ENCODE data around the gene BLOC1S2. TPM values are rescaled to one million over a fixed set of nuclear protein-coding genes. Genes with fewer than 3 reads are reported as not detected.
A peak's percentile ranks its signal among the peaks of the same experiment; 100 is the strongest.

BLOC1S2 gene
- 56.7 and 72.6 TPM in 2 replicates for total RNA-seq (2014; rRNA removed; shearing (Covaris generic))
- 90.8 and 97.6 TPM in 2 replicates for polyA plus RNA-seq (2016; fragmentation: Nextera tagmentation; extraction: Ambion mirVana)

DNA sequence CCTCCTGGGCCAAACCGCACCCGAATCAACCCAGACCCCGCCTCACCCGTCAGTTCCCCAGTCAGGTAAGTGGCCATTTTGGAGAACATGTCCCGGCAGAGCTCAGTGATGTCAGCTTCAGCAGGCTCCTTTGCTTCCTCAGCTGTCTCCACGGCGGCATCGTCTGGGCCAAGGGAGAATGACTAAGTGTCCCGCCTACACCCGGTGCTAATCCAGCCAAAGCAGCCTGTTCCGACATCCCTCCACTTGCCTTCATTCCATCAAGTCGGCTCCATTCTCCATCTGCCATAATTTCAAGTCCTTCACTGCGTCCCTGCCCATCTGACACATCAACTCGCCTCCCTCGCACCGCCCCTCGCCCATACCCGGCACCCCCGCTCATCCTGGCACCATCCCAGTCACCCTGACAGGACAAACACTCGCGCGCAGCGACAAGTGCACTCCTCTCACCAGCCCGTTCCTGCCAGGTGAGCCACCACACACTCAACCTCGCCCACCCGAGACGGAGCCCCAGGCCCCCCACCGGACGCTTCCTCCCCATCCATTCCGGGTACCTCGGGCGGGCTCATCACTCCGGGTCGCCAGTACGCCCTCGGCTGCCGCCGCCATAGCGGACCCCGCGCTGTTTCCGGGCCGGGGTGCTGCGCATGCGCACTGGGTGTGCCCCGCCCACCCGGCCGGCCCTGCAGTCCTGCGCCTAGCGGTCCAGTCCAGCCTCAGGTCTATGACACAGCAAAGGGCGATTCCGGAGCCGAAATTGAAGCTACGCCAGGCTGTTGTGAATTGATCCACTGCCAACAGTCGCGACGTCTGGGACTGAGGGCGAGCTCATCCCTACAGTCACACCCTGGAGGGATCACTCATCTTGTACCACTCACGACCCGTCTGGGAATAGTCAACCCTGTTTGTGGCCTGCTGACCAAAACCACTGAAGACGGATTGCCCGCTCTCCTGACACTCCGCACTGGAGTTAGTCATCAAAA, at the start of gene BLOC1S2:
Gene BLOC1S2, minus strand, starts transcription at position 630 of the 983 bp plus-strand sequence. Its CDS starts 21 bp downstream, at position 609.
- in situ Hi-C loops (cut with MboI) = no loop called here
- H3F3A ChIP-seq (ENCODE audit: insufficient read depth) = peaks cover 23% of the 10 kb centered on the region
- peaks cover 31% of the 10 kb centered on the region for H3K4me1 ChIP-seq (ENCODE audit: insufficient read depth)
- H3K27ac ChIP-seq = peak within 1 kb of the TSS; percentile 96
- no peaks in the 10 kb centered on the region for H4K20me1 ChIP-seq (ENCODE audit: insufficient read depth)
- no peaks in the 10 kb centered on the region for H3K9me2 ChIP-seq (ENCODE audit: insufficient read depth)
- peaks cover 16% of the 10 kb centered on the region; the same call in 1 of the 2 replicates for H3K36me3 ChIP-seq (ENCODE audit: low read depth)
- H3K4me3 ChIP-seq = peak within 1 kb of the TSS; percentile 96
- no peaks in the 10 kb centered on the region for H3K9me3 ChIP-seq (ENCODE audit: low read depth)
- DNase-seq = peak; percentile 98
- WGBS, 2 experiments (ENCODE audit: low coverage in 1 of 2, low lambda C conversion rate in 2 of 2, missing lambda C conversion rate in 2 of 2) = 1 to 2% methylated on average over 42 to 63 of the region's 63 CpGs
- H3K27me3 ChIP-seq (replicated peaks; ENCODE audit: insufficient read depth) = no peaks in the 10 kb centered on the region
- peak within 1 kb of the TSS; percentile 87 for H3K4me2 ChIP-seq (ENCODE audit: unreplicated experiment)
- peak within 1 kb of the TSS; percentile 94 for H3K9ac ChIP-seq
- TF ChIP-seq EZH2phosphoT487 (IDR thresholded peaks at IDR 0.05; ENCODE audit: insufficient read depth, low read depth) (no peak), EZH2 (IDR thresholded peaks at IDR 0.05; ENCODE audit: insufficient read depth, poor library complexity, severe bottlenecking) (no peak)
- H2AFZ ChIP-seq = peak within 1 kb of the TSS; percentile 93
- H3K79me2 ChIP-seq (ENCODE audit: insufficient read depth) = peaks cover 45% of the 10 kb centered on the region

DNA sequence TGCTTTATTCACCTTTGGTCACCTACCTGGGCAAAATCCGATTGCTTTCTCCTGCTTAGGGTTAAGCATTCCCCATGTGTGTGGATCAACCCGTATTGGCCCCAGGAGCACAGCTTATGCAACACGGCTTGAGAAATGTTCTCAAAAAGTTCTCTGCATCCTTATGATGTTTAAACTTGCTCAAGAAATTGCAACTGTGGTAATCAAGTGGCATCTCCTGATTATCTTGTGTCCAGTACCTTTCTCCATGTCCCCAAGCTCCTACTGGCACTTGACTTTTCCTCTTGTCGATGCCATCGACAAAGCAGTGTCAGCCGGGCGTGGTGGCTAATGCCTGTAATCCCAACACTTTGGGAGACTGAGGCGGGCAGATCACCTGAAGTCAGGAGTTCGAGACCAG, 48.3 kb upstream of the BLOC1S2 start:
- Histone ChIP-seq H3K9ac (no peak overlapping the region), H2AFZ (no peak overlapping the region), H3K79me2 (ENCODE audit: insufficient read depth) (no peaks in the 10 kb centered on the region), H3K36me3 (ENCODE audit: low read depth) (no peaks in the 10 kb centered on the region), H3K4me2 (ENCODE audit: unreplicated experiment) (no peak overlapping the region), H3F3A (ENCODE audit: insufficient read depth) (no peaks in the 10 kb centered on the region), H3K4me3 (no peak overlapping the region), H4K20me1 (ENCODE audit: insufficient read depth) (no peaks in the 10 kb centered on the region), H3K9me3 (ENCODE audit: low read depth) (no peaks in the 10 kb centered on the region), H3K27me3 (replicated peaks; ENCODE audit: insufficient read depth) (peaks cover 40% of the 10 kb centered on the region), H3K27ac (no peak overlapping the region), H3K9me2 (ENCODE audit: insufficient read depth) (no peaks in the 10 kb centered on the region), H3K4me1 (ENCODE audit: insufficient read depth) (no peaks in the 10 kb centered on the region)
- TF ChIP-seq EZH2 (IDR thresholded peaks at IDR 0.05; ENCODE audit: insufficient read depth, poor library complexity, severe bottlenecking) (no peak), EZH2phosphoT487 (IDR thresholded peaks at IDR 0.05; ENCODE audit: insufficient read depth, low read depth) (no peak)
- 69 to 71% methylated on average over 9 of the region's 9 CpGs for whole genome bisulfite sequencing, 2 experiments (ENCODE audit: low coverage in 1 of 2, low lambda C conversion rate in 2 of 2, missing lambda C conversion rate in 2 of 2)
- no peak for DNase-seq
- in situ Hi-C loops (cut with MboI) = loop anchor here (25.0 kb wide), 1 partner anchor 553 kb away; no protein-coding TSS in a partner anchor

DNA sequence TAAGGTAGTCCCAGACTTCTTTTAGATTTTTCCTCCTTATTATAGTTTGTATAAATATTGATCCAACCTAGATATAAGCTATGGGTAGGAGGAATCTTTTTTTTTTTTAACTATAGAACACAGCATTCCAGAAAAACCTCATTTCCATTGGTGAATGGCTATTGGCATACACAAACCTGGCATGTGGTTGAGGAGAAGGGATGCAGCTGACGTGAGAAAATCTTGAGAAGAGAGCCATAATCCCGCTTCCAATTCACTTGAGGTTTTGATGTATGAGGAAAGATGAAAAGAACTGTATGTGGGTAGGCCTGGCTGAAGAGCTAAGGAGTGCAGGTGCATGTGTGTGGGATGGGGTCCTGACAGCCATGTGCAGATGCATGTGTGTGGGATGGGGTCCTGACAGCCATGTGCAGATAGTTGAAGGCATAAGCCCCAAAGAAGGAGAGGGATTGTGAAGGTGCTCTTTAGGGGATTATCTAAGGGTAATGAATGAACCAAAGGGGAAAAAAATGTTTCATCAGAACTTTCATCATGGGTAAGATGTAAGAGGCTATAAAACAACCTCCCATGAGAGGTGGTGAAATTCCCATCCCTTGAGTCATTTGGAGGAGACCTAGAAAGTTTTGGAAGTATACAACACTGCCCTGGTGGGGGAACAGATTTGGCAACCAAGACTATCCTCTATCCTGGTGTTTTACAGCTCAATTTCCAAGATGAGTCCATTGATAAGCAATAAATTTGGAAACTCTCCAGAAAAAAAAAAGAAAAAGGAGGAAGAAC, 47.4 kb upstream of the BLOC1S2 start:
- Histone ChIP-seq H3K9me3 (ENCODE audit: low read depth) (no peaks in the 10 kb centered on the region), H3K27me3 (replicated peaks; ENCODE audit: insufficient read depth) (peaks cover 47% of the 10 kb centered on the region), H4K20me1 (ENCODE audit: insufficient read depth) (no peaks in the 10 kb centered on the region), H3K79me2 (ENCODE audit: insufficient read depth) (no peaks in the 10 kb centered on the region), H3K9ac (no peak overlapping the region), H3K4me2 (ENCODE audit: unreplicated experiment) (no peak overlapping the region), H2AFZ (no peak overlapping the region), H3K36me3 (ENCODE audit: low read depth) (no peaks in the 10 kb centered on the region), H3K4me3 (no peak overlapping the region), H3K27ac (no peak overlapping the region), H3F3A (ENCODE audit: insufficient read depth) (no peaks in the 10 kb centered on the region), H3K4me1 (ENCODE audit: insufficient read depth) (no peaks in the 10 kb centered on the region), H3K9me2 (ENCODE audit: insufficient read depth) (no peaks in the 10 kb centered on the region)
- TF ChIP-seq EZH2 (IDR thresholded peaks at IDR 0.05; ENCODE audit: insufficient read depth, poor library complexity, severe bottlenecking) (no peak), EZH2phosphoT487 (IDR thresholded peaks at IDR 0.05; ENCODE audit: insufficient read depth, low read depth) (no peak)
- in situ Hi-C loops (cut with MboI) = loop anchor here (25.0 kb wide), 1 partner anchor 553 kb away; no protein-coding TSS in a partner anchor
- peak; percentile 19 for DNase-seq
- WGBS, 2 experiments (ENCODE audit: low coverage in 1 of 2, low lambda C conversion rate in 2 of 2, missing lambda C conversion rate in 2 of 2) = 27 to 45% methylated on average over 2 of the region's 2 CpGs

DNA sequence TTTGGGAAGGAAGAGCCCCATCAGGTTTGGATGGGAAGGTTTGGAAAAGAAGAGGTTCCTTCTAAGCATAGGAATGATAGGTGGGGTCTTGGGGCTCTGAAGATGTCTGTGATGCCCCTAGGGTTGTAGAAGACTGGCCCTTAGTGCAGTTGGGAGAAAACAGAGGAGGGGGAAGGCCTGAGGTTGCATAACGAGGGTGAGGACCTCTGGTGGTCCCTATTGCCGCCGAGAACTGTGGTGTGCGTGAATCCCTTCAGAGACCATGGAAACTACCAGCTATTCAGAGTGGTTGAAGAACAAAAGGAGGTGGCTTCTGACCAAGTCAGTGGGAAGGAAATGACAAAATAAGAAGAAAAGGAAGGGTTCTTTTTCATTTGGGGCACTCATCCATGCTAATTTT, 46.6 kb upstream of the BLOC1S2 start:
- H2AFZ ChIP-seq = no peak overlapping the region
- no peak overlapping the region for H3K9ac ChIP-seq
- H3K9me3 ChIP-seq (ENCODE audit: low read depth) = no peaks in the 10 kb centered on the region
- no peak overlapping the region for H3K4me2 ChIP-seq (ENCODE audit: unreplicated experiment)
- H3F3A ChIP-seq (ENCODE audit: insufficient read depth) = no peaks in the 10 kb centered on the region
- H3K27ac ChIP-seq = no peak overlapping the region
- H3K79me2 ChIP-seq (ENCODE audit: insufficient read depth) = no peaks in the 10 kb centered on the region
- peaks cover 53% of the 10 kb centered on the region for H3K27me3 ChIP-seq (replicated peaks; ENCODE audit: insufficient read depth)
- no peaks in the 10 kb centered on the region for H3K4me1 ChIP-seq (ENCODE audit: insufficient read depth)
- no peak overlapping the region for H3K4me3 ChIP-seq
- in situ Hi-C loops (cut with MboI) = loop anchor here (25.0 kb wide), 1 partner anchor 554 kb away; no protein-coding TSS in a partner anchor
- WGBS, 2 experiments (ENCODE audit: low coverage in 1 of 2, low lambda C conversion rate in 2 of 2, missing lambda C conversion rate in 2 of 2) = 13 to 21% methylated on average over 4 of the region's 4 CpGs
- no peak for DNase-seq
- no peaks in the 10 kb centered on the region for H3K36me3 ChIP-seq (ENCODE audit: low read depth)
- H4K20me1 ChIP-seq (ENCODE audit: insufficient read depth) = no peaks in the 10 kb centered on the region
- TF ChIP-seq EZH2 (IDR thresholded peaks at IDR 0.05; ENCODE audit: insufficient read depth, poor library complexity, severe bottlenecking) = no peak
- TF ChIP-seq EZH2phosphoT487 (IDR thresholded peaks at IDR 0.05; ENCODE audit: insufficient read depth, low read depth) = no peak
- no peaks in the 10 kb centered on the region for H3K9me2 ChIP-seq (ENCODE audit: insufficient read depth)

Measured in GM23248 (cell line).